Neural cell (in vitro differentiated cells): ENCODE data around the gene GAS7. TPM values are rescaled to one million over a fixed set of nuclear protein-coding genes. Genes with fewer than 3 reads are reported as not detected.

ENCODE experiments used
- H2AFZ ChIP-seq: fragments of 200-600, 300-800 bp; sonication (generic), shearing (Covaris generic); 2 replicates; pipeline ENCODE4 v1.6.0; 2014; ENCODE audit warnings: low read depth, mild to moderate bottlenecking, antibody characterized with exemption, low read length, moderate library complexity
- H3F3A ChIP-seq: fragments of 200-600 bp; shearing (Covaris generic); 2 replicates; pipeline ENCODE4 v1.6.1; 2016; ENCODE audit warnings: mild to moderate bottlenecking, moderate library complexity, mixed read lengths, antibody characterized with exemption, low read length; ENCODE audit not compliant: insufficient read depth, poor library complexity, severe bottlenecking
- H3K27ac ChIP-seq: fragments of 200-600, 300-800 bp; sonication (generic), shearing (Covaris generic); 2 replicates; pipeline ENCODE4 v1.5.1; 2014; ENCODE audit warnings: mild to moderate bottlenecking, low read length, moderate library complexity
- H3K27me3 ChIP-seq: fragments of 300-800, 200-600 bp; sonication (generic), shearing (Covaris generic); 2 replicates; pipeline ENCODE4 v1.6.0; 2014; ENCODE audit warnings: mild to moderate bottlenecking, low read depth, low read length, moderate library complexity; ENCODE audit not compliant: insufficient read depth
- H3K36me3 ChIP-seq: fragments of 300-800, 200-600 bp; sonication (generic), shearing (Covaris generic); 2 replicates; pipeline ENCODE4 v1.5.1; 2014; ENCODE audit warnings: mild to moderate bottlenecking, antibody characterized with exemption, low read length, moderate library complexity; ENCODE audit not compliant: insufficient read depth
- H3K4me2 ChIP-seq: fragments of 300-800, 200-600 bp; sonication (generic), shearing (Covaris generic); 2 replicates; pipeline ENCODE4 v1.6.0; 2014; ENCODE audit warnings: mild to moderate bottlenecking, low read length
- H3K4me3 ChIP-seq: fragments of 300-800, 200-600 bp; sonication (generic), shearing (Covaris generic); 2 replicates; pipeline ENCODE4 v1.5.1; 2014; ENCODE audit warnings: mild to moderate bottlenecking, low read length, moderate library complexity
- H3K79me2 ChIP-seq: fragments of 200-600 bp; shearing (Covaris generic); replicated peaks from 2 replicates; pipeline ENCODE4 v1.6.0; 2014; ENCODE audit warnings: mild to moderate bottlenecking, low read length, moderate library complexity; ENCODE audit not compliant: insufficient read depth
- H3K9ac ChIP-seq: fragments of 300-800, 200-600 bp; sonication (generic), shearing (Covaris generic); 2 replicates; pipeline ENCODE4 v1.6.1; 2016; ENCODE audit warnings: mild to moderate bottlenecking, low read length, mixed read lengths
- H3K9me2 ChIP-seq: fragments of 200-600 bp; shearing (Covaris generic); 2 replicates; pipeline ENCODE4 v1.6.1; 2016; ENCODE audit warnings: mild to moderate bottlenecking, low read length, mixed read lengths; ENCODE audit not compliant: insufficient read depth
- H3K9me3 ChIP-seq: fragments of 200-600, 300-800 bp; sonication (generic), shearing (Covaris generic); 2 replicates; pipeline ENCODE4 v1.6.1; 2016; ENCODE audit warnings: mild to moderate bottlenecking, mixed run types, low read length, moderate library complexity, mixed read lengths
- H4K20me1 ChIP-seq: fragments of 200-600 bp; shearing (Covaris generic); 2 replicates; pipeline ENCODE4 v1.6.1; 2016; ENCODE audit warnings: mild to moderate bottlenecking, mixed run types; ENCODE audit not compliant: insufficient read depth
- CTCF ChIP-seq: fragments of 450-650 bp; IDR thresholded peaks from 2 replicates; pipeline ENCODE4 v1.5.1; 2014; ENCODE audit warnings: antibody characterized with exemption, mild to moderate bottlenecking, moderate library complexity; ENCODE audit not compliant: poor library complexity, severe bottlenecking
- EP300 ChIP-seq: fragments of 450-650 bp; conservative IDR thresholded peaks from 2 replicates; pipeline ENCODE4 v1.6.1; 2014; ENCODE audit warnings: antibody characterized with exemption, mild to moderate bottlenecking, moderate library complexity; ENCODE audit not compliant: poor library complexity, severe bottlenecking
- EZH2 ChIP-seq: fragments of 200-600, 300-800 bp; shearing (Covaris generic), sonication (generic); IDR thresholded peaks from 2 replicates; pipeline ENCODE4 v1.6.1; 2014; ENCODE audit warnings: antibody characterized with exemption, low read length, borderline replicate concordance, mild to moderate bottlenecking; ENCODE audit not compliant: insufficient read depth, poor library complexity, severe bottlenecking
- MXI1 ChIP-seq: fragments of 450-650 bp; conservative IDR thresholded peaks from 2 replicates; pipeline ENCODE4 v1.6.1; 2014; ENCODE audit warnings: antibody characterized with exemption, mild to moderate bottlenecking; ENCODE audit not compliant: poor library complexity, severe bottlenecking
- POLR2AphosphoS5 ChIP-seq: IDR thresholded peaks from 2 replicates; pipeline ENCODE4 v1.6.1; 2012
- RAD21 ChIP-seq: fragments of 450-650 bp; conservative IDR thresholded peaks from 2 replicates; pipeline ENCODE4 v1.6.1; 2014; ENCODE audit warnings: antibody characterized with exemption, mild to moderate bottlenecking, moderate library complexity
- REST ChIP-seq: IDR thresholded peaks from 2 replicates; pipeline ENCODE4 v1.6.1; 2012; ENCODE audit warnings: borderline replicate concordance
- SMC3 ChIP-seq: fragments of 450-650 bp; conservative IDR thresholded peaks from 2 replicates; pipeline ENCODE4 v1.6.1; 2014; ENCODE audit warnings: antibody characterized with exemption, mild to moderate bottlenecking, moderate library complexity; ENCODE audit not compliant: poor library complexity
- TAF1 ChIP-seq: IDR thresholded peaks from 2 replicates; pipeline ENCODE4 v1.6.1; 2012; ENCODE audit warnings: low read depth
- polyA plus RNA-seq: library from polyadenylated mRNA; depleted of rRNA; stranded (reverse); fragments of >200 nt; gene quantifications from 2 replicates; pipeline ENCODE4 v1.2.3, GENCODE V29; 2014

GAS7 gene
- polyA plus RNA-seq, 1 donor from 2014 or later, result 23.6 TPM

GRCh38 chr17:10075919-10076318 lies 122.5 kb downstream of the GAS7 start:
- TF ChIP-seq RAD21 (no peak), TAF1 (no peak), EP300 (no peak), EZH2 (no peak), REST (no peak), MXI1 (no peak), POLR2AphosphoS5 (no peak), CTCF (no peak), SMC3 (no peak)

GRCh38 chr17:10073941-10074340 lies 124.5 kb downstream of the GAS7 start:
- Histone ChIP-seq H3K27me3 (no peaks in the 10 kb centered on the region), H3K36me3 (no peaks in the 10 kb centered on the region), H3K9me2 (no peaks in the 10 kb centered on the region), H3K9ac (no peak overlapping the region), H3F3A (no peaks in the 10 kb centered on the region), H3K79me2 (no peaks in the 10 kb centered on the region), H3K4me3 (peak overlapping the region; percentile 49), H4K20me1 (no peaks in the 10 kb centered on the region), H3K4me2 (no peak overlapping the region), H3K27ac (peak overlapping the region; percentile 66), H3K9me3 (peaks cover 6% of the 10 kb centered on the region), H2AFZ (no peak overlapping the region)
- TF ChIP-seq CTCF (no peak), EP300 (no peak), POLR2AphosphoS5 (no peak), REST (no peak)

More at GRCh38 chr17:10075919-10076318, 122.5 kb downstream of the GAS7 start:
- Histone ChIP-seq H3K9me3 (peaks cover 6% of the 10 kb centered on the region), H3K9me2 (no peaks in the 10 kb centered on the region), H3K4me3 (no peak overlapping the region), H2AFZ (no peak overlapping the region), H3K4me2 (no peak overlapping the region), H3F3A (no peaks in the 10 kb centered on the region), H4K20me1 (no peaks in the 10 kb centered on the region), H3K27ac (no peak overlapping the region), H3K27me3 (no peaks in the 10 kb centered on the region), H3K9ac (no peak overlapping the region), H3K36me3 (no peaks in the 10 kb centered on the region), H3K79me2 (no peaks in the 10 kb centered on the region)
